Ishikawa (cell line): ENCODE results near the gene KCNK3.

Experiments
- CEBPB ChIP-seq: IDR thresholded peaks from 2 replicates; pipeline ENCODE4 v1.6.1; 2012
- CREB1 ChIP-seq: IDR thresholded peaks from 2 replicates; pipeline ENCODE4 v1.6.1; 2012; ENCODE audit warnings: low read depth
- EGR1 ChIP-seq: IDR thresholded peaks from 2 replicates; pipeline ENCODE4 v1.6.1; 2012
- EP300 ChIP-seq: IDR thresholded peaks from 2 replicates; pipeline ENCODE4 v1.6.1; 2012; ENCODE audit warnings: borderline replicate concordance
- FOXM1 ChIP-seq: IDR thresholded peaks from 2 replicates; pipeline ENCODE4 v1.6.1; 2012; ENCODE audit warnings: low read depth, borderline replicate concordance
- MAX ChIP-seq: IDR thresholded peaks from 2 replicates; pipeline ENCODE4 v1.6.1; 2012
- NFIC ChIP-seq: IDR thresholded peaks from 2 replicates; pipeline ENCODE4 v1.6.1; 2012
- RAD21 ChIP-seq: IDR thresholded peaks from 2 replicates; pipeline ENCODE4 v1.6.1; 2012; ENCODE audit warnings: low read depth
- TAF1 ChIP-seq: IDR thresholded peaks from 2 replicates; pipeline ENCODE4 v1.6.1; 2012; ENCODE audit warnings: low read depth, mild to moderate bottlenecking
- TCF12 ChIP-seq: IDR thresholded peaks from 2 replicates; pipeline ENCODE4 v1.6.1; 2012; ENCODE audit warnings: low read depth
- TEAD4 ChIP-seq: IDR thresholded peaks from 2 replicates; pipeline ENCODE4 v1.6.1; 2012
- USF1 ChIP-seq: IDR thresholded peaks from 2 replicates; pipeline ENCODE4 v1.6.1; 2012
- YY1 ChIP-seq: IDR thresholded peaks from 2 replicates; pipeline ENCODE4 v1.6.1; 2012; ENCODE audit warnings: low read depth
- ZBTB7A ChIP-seq: IDR thresholded peaks from 2 replicates; pipeline ENCODE4 v1.6.1; 2012; ENCODE audit warnings: low read depth
- TF ChIP-seq, protein P1 (sequence below): IDR thresholded peaks from 2 replicates; pipeline ENCODE4 v1.6.1; 2012; ENCODE audit warnings: low read depth, mild to moderate bottlenecking

The KCNK3 gene

GRCh38 chr2:26754972-26755670 is 62.6 kb downstream of the KCNK3 start:
- TF ChIP-seq ZBTB7A (no peak), USF1 (0 out of 2 replicates have a peak, but pooled peaks have one; percentile 30), YY1 (0 out of 2 replicates have a peak, but pooled peaks have one; percentile 30), FOXM1 (no peak), RAD21 (no peak), TAF1 (no peak), TEAD4 (peak; percentile 62), EP300 (peak; percentile 57; the same call in 1 of the 2 replicates), MAX (peak; percentile 33; the same call in 1 of the 2 replicates), EGR1 (no peak), CREB1 (no peak), NFIC (0 out of 2 replicates have a peak, but pooled peaks have one; percentile 36), TCF12 (peak; percentile 65), CEBPB (peak; percentile 21; the same call in 1 of the 2 replicates)
- TF ChIP-seq, protein P1, sequence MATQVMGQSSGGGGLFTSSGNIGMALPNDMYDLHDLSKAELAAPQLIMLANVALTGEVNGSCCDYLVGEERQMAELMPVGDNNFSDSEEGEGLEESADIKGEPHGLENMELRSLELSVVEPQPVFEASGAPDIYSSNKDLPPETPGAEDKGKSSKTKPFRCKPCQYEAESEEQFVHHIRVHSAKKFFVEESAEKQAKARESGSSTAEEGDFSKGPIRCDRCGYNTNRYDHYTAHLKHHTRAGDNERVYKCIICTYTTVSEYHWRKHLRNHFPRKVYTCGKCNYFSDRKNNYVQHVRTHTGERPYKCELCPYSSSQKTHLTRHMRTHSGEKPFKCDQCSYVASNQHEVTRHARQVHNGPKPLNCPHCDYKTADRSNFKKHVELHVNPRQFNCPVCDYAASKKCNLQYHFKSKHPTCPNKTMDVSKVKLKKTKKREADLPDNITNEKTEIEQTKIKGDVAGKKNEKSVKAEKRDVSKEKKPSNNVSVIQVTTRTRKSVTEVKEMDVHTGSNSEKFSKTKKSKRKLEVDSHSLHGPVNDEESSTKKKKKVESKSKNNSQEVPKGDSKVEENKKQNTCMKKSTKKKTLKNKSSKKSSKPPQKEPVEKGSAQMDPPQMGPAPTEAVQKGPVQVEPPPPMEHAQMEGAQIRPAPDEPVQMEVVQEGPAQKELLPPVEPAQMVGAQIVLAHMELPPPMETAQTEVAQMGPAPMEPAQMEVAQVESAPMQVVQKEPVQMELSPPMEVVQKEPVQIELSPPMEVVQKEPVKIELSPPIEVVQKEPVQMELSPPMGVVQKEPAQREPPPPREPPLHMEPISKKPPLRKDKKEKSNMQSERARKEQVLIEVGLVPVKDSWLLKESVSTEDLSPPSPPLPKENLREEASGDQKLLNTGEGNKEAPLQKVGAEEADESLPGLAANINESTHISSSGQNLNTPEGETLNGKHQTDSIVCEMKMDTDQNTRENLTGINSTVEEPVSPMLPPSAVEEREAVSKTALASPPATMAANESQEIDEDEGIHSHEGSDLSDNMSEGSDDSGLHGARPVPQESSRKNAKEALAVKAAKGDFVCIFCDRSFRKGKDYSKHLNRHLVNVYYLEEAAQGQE: no peak

DNA sequence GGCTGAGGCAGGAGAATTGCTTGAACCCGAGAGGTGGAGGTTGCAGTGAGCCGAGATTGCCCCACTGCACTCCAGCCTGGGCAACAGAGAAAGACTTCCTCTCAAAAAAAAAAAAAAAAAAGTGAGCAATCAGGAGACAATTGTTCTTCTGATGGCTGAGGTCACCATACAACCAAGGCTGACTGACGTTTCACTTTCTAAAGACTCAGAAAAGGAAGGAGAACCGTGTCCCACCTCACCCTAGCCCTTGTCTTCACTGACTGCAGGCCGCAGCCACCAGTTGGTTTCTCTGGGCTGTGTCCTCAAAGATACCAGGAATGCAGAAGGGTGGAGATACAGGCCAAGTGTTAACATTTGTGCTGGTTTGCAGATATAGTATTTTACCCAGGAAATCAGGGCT is 63.8 kb downstream of the KCNK3 start:
- TF ChIP-seq EGR1 (no peak), ZBTB7A (no peak), TAF1 (no peak), TCF12 (no peak), TEAD4 (no peak), CEBPB (no peak), MAX (no peak)

- TF ChIP-seq CEBPB (peak; percentile 74), FOXM1 (peak; percentile 60; the same call in 1 of the 2 replicates), MAX (peak; percentile 54; the same call in 1 of the 2 replicates), YY1 (peak; percentile 73), USF1 (no peak), ZBTB7A (no peak), TEAD4 (peak; percentile 98), TAF1 (no peak), RAD21 (no peak), CREB1 (peak; percentile 36; the same call in 1 of the 2 replicates), TCF12 (peak; percentile 80), EGR1 (no peak), NFIC (peak; percentile 71), EP300 (peak; percentile 88)
- TF ChIP-seq, protein P1: no peak
These were observed 65.6 kb downstream of the KCNK3 start for GRCh38 chr2:26757873-26758789.

DNA sequence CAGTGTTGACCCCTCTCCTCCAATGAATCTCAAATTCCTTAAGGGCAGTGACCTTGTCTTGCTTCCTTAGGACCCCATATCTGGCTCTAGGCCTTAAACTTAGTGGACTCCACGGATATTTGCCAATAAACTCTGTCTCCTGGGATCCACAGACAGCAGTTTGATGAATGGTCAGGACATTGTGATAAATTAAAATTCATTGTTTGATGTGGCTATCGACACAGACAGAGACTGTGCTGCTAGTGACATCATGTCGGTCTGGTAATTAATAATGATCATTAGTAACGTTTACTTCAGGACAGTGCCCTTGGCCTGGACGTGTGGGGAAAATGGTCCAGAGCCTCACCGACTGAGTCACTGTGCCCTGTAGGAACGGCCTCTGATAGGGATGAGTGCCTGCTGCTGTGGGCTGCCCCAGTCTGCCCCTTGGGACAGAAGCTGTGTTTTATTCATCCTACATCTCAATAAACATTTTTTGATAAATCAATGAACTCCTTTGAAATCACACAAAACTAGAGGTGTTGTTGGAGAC is 66.3 kb downstream of the KCNK3 start:
- TF ChIP-seq ZBTB7A: no peak
- TF ChIP-seq USF1: no peak
- TF ChIP-seq YY1: no peak
- peak; percentile 1; the same call in 1 of the 2 replicates for TF ChIP-seq TEAD4
- TF ChIP-seq EP300: 0 out of 2 replicates have a peak, but pooled peaks have one; percentile 14
- no peak for TF ChIP-seq TAF1
- TF ChIP-seq, protein P1: no peak
